Ishikawa (cell line): ENCODE data around the gene FIZ1.

Experiments used
- CEBPB ChIP-seq: IDR thresholded peaks from 2 replicates; pipeline ENCODE4 v1.6.1; 2012
- EGR1 ChIP-seq: IDR thresholded peaks from 2 replicates; pipeline ENCODE4 v1.6.1; 2012
- EP300 ChIP-seq: IDR thresholded peaks from 2 replicates; pipeline ENCODE4 v1.6.1; 2012; ENCODE audit warnings: borderline replicate concordance
- MAX ChIP-seq: IDR thresholded peaks from 2 replicates; pipeline ENCODE4 v1.6.1; 2012
- NFIC ChIP-seq: IDR thresholded peaks from 2 replicates; pipeline ENCODE4 v1.6.1; 2012
- RAD21 ChIP-seq: IDR thresholded peaks from 2 replicates; pipeline ENCODE4 v1.6.1; 2012; ENCODE audit warnings: low read depth
- REST ChIP-seq: IDR thresholded peaks from 2 replicates; pipeline ENCODE4 v1.6.1; 2012; ENCODE audit warnings: low read depth, mild to moderate bottlenecking
- TCF12 ChIP-seq: IDR thresholded peaks from 2 replicates; pipeline ENCODE4 v1.6.1; 2012; ENCODE audit warnings: low read depth
- TEAD4 ChIP-seq: IDR thresholded peaks from 2 replicates; pipeline ENCODE4 v1.6.1; 2012

GRCh38 chr19:55611983-55612645 is 12.8 kb upstream of the FIZ1 start:
- TF ChIP-seq TCF12 (no peak), EP300 (no peak), NFIC (no peak), RAD21 (no peak), CEBPB (no peak), TEAD4 (no peak), MAX (no peak), REST (no peak), EGR1 (no peak)
